K562 (cell line): ENCODE results near the gene ITPRIPL1. TPM values are rescaled to one million over a fixed set of nuclear protein-coding genes. Genes with fewer than 3 reads are reported as not detected.

Source experiments
- ATAC-seq: fragments of 200-7000 bp; cut with Tn5 transposase; 3 replicates; pipeline ENCODE4 v1.9.1; 2020; ENCODE audit warnings: moderate library complexity
- BruUV-seq: library from RNA; stranded (reverse); fragments of 400-500 nt; replicated peaks from 2 replicates; lab custom pipeline; 2021; lab: Mats Ljungman, UMichigan
- CTCF ChIA-PET: fragments of 300-600 bp; formaldehyde crosslinking; extraction: SDS; loops from one replicate; lab custom pipeline; 2021; ENCODE audit warnings: low intra/inter-chr PET ratio; lab: Yijun Ruan, JAX
- POLR2A ChIA-PET: fragments of 300-600, 350-650 bp; sonication (Branson Sonifier 250); formaldehyde crosslinking; extraction: SDS; loops from one replicate; lab custom pipeline; 2021; ENCODE audit warnings: antibody characterized with exemption, inconsistent platforms; lab: Yijun Ruan, JAX
- DNase-seq, 4 experiments: peaks; one replicate each; pipeline versions ENCODE4 v3.0.0 to v3.0.0-alpha.2; 2011 to 2018; ENCODE audit warnings: low spot score in 3 of 4, mixed read lengths in 3 of 4; ENCODE audit errors: extremely low read depth in 1 of 4
- FAIRE-seq: peaks from 2 replicates; lab custom pipeline; 2011; peaks lifted over from hg19 to GRCh38; lab: Jason Lieb, UNC
- H2AFZ ChIP-seq: 2 replicates; pipeline ENCODE4 v1.6.0; 2011; ENCODE audit warnings: low read depth, low read length, control low read depth, inconsistent platforms
- H3K27ac ChIP-seq: fragments of 200-600 bp; 3 replicates; pipeline ENCODE4 v1.8.0; 2011; ENCODE audit warnings: low read depth, mild to moderate bottlenecking, control low read depth, inconsistent platforms, low read length, moderate library complexity, mixed read lengths; ENCODE audit errors: extremely low read depth
- H3K27me3 ChIP-seq, 2 experiments: fragments of 300-600 bp in 1 of 2; 2 replicates in 1 of 2; 3 replicates in 1 of 2; pipeline versions ENCODE4 v1.6.0 to v1.8.0; 2011; ENCODE audit warnings: inconsistent platforms in 2 of 2, low read length in 2 of 2, mild to moderate bottlenecking in 1 of 2, mixed read lengths in 1 of 2, moderate library complexity in 1 of 2; ENCODE audit not compliant: control insufficient read depth in 2 of 2, insufficient read depth in 2 of 2
- H3K36me3 ChIP-seq: fragments of 300-600 bp; 3 replicates; pipeline ENCODE4 v1.8.0; 2011; ENCODE audit warnings: mild to moderate bottlenecking, low read length, inconsistent platforms; ENCODE audit not compliant: control insufficient read depth, insufficient read depth
- H3K4me1 ChIP-seq, 2 experiments: fragments of 200-600 bp in 1 of 2; replicated peaks in 1 of 2; 2 replicates in 1 of 2; 3 replicates in 1 of 2; pipeline versions ENCODE4 v1.5.1 to v1.8.0; 2011; ENCODE audit warnings: inconsistent platforms in 2 of 2, low read length in 2 of 2, mild to moderate bottlenecking in 1 of 2, mixed read lengths in 1 of 2, moderate library complexity in 1 of 2; ENCODE audit not compliant: control insufficient read depth in 2 of 2, insufficient read depth in 2 of 2
- H3K4me2 ChIP-seq: 2 replicates; pipeline ENCODE4 v1.6.1; 2011; ENCODE audit warnings: low read length, control low read depth, inconsistent platforms, mixed read lengths; ENCODE audit not compliant: insufficient read depth
- H3K4me3 ChIP-seq: fragments of 200-600 bp; sonication (generic), shearing (Covaris generic); 2 replicates; pipeline ENCODE4 v1.5.1; 2016; ENCODE audit warnings: control low read depth, inconsistent platforms
- H3K79me2 ChIP-seq: fragments of 200-600 bp; 3 replicates; pipeline ENCODE4 v1.8.0; 2011; ENCODE audit warnings: low read length, inconsistent platforms; ENCODE audit not compliant: control insufficient read depth, insufficient read depth
- H3K9ac ChIP-seq, 2 experiments: 2 replicates each; pipeline versions ENCODE4 v1.6.0 to v1.6.1; 2011; ENCODE audit warnings: low read depth in 2 of 2, low read length in 2 of 2, control low read depth in 1 of 2, inconsistent platforms in 1 of 2, mild to moderate bottlenecking in 1 of 2, mixed read lengths in 1 of 2; ENCODE audit not compliant: insufficient read depth in 1 of 2
- H3K9me1 ChIP-seq: one replicate; pipeline ENCODE4 v1.6.0; 2011; ENCODE audit warnings: inconsistent platforms, mild to moderate bottlenecking, low read length, moderate library complexity; ENCODE audit not compliant: control insufficient read depth, insufficient read depth
- H3K9me3 ChIP-seq: replicated peaks from 2 replicates; pipeline ENCODE4 v1.5.1; 2011; ENCODE audit warnings: low read depth, low read length, inconsistent platforms; ENCODE audit not compliant: control insufficient read depth, insufficient read depth
- H4K20me1 ChIP-seq: replicated peaks from 2 replicates; pipeline ENCODE4 v1.6.1; 2011; ENCODE audit warnings: low read length, inconsistent platforms, mixed read lengths; ENCODE audit not compliant: control insufficient read depth, insufficient read depth
- BHLHE40 ChIP-seq: IDR thresholded peaks from 2 replicates; pipeline ENCODE4 v1.6.1; 2011; ENCODE audit warnings: low read length, improper control_type of control experiment
- CHD1 ChIP-seq: fragments of 200-600 bp; sonication (generic); IDR thresholded peaks from one replicate; pipeline ENCODE4 v1.6.1; 2012; ENCODE audit warnings: mild to moderate bottlenecking, moderate library complexity, low read length, inconsistent platforms
- FOXJ2 ChIP-seq: fragments of 200-800 bp; sonication (Bioruptor generic); IDR thresholded peaks from 2 replicates; pipeline ENCODE4 v1.6.1; 2016; ENCODE audit warnings: missing genetic modification characterization, missing compliant biosample characterization
- HDAC2 ChIP-seq: fragments of 450-650 bp; IDR thresholded peaks from 2 replicates; pipeline ENCODE4 v1.6.1; 2016; ENCODE audit warnings: mild to moderate bottlenecking
- RBM22 ChIP-seq: fragments of 200-400 bp; formaldehyde crosslinking; IDR thresholded peaks from 2 replicates; pipeline ENCODE4 v1.6.1; 2018; ENCODE audit warnings: low read length, low read depth; ENCODE audit not compliant: poor library complexity, severe bottlenecking
- RBM39 ChIP-seq: fragments of 200-400 bp; formaldehyde crosslinking; optimal IDR thresholded peaks from 2 replicates; pipeline ENCODE3; 2018; ENCODE audit warnings: low read depth, low read length
- RUNX1 ChIP-seq: sonication (generic); IDR thresholded peaks from 2 replicates; pipeline ENCODE4 v1.6.1; 2016; ENCODE audit warnings: antibody characterized with exemption, low read depth
- SNRNP70 ChIP-seq: fragments of 200-400 bp; formaldehyde crosslinking; optimal IDR thresholded peaks from 2 replicates; pipeline ENCODE3; 2017; ENCODE audit warnings: low read depth, low read length
- ZC3H4 ChIP-seq: sonication (generic); formaldehyde crosslinking; IDR thresholded peaks from 2 replicates; pipeline ENCODE4 v1.9.0; 2021; ENCODE audit warnings: missing genetic modification reagents, borderline replicate concordance
- ZEB2 ChIP-seq: fragments of 450-650 bp; IDR thresholded peaks from 2 replicates; pipeline ENCODE4 v1.6.1; 2016
- ZNF134 ChIP-seq: fragments of 250-450 bp; sonication (Bioruptor Pico); conservative IDR thresholded peaks from 2 replicates; pipeline ENCODE4 v1.4.0; 2020
- ZNF507 ChIP-seq: conservative IDR thresholded peaks from 2 replicates; pipeline ENCODE4 v1.6.1; 2017; ENCODE audit warnings: missing genetic modification characterization, missing compliant biosample characterization
- WGBS: fragments of 100-300 bp; shearing (Covaris generic); methylation state at CpG from one replicate; pipeline ENCODE4 v1.1.6; 2016; ENCODE audit warnings: low coverage, mixed read lengths; ENCODE audit not compliant: insufficient coverage; ENCODE audit errors: missing lambda C conversion rate; 5-methylcytosine and 5-hydroxymethylcytosine counted together
- in situ Hi-C: fragments of 300-500 bp; cut with MboI; formaldehyde crosslinking; loops from 4 replicates; pipeline ENCODE4 v1.15.0; 2018; ENCODE audit warnings: inconsistent platforms, mixed read lengths
- intact Hi-C: fragments of 100-400 bp; cut with micrococcal nuclease; formaldehyde crosslinking; loops from 2 replicates; pipeline ENCODE4 v1.14.2; 2022
- polyA plus RNA-seq, 8 experiments: library from polyadenylated mRNA; depleted of rRNA in 4 of 8; stranded (reverse) in 5 of 8; unstranded in 3 of 8; fragments of >200 nt; fragmentation: Nextera tagmentation in 2 of 8; fragmentation: Illumina TruSeq in 1 of 8; extraction: Ambion mirVana in 2 of 8; extraction: Trizol in 1 of 8; gene quantifications; 2 replicates each; pipeline versions ENCODE4 v1.2.1 to v1.2.3, GENCODE V29; 2011 to 2014; ENCODE audit warnings: inconsistent platforms in 1 of 8, missing spikeins in 1 of 8
- total RNA-seq, 7 experiments: library from RNA; depleted of rRNA in 6 of 7; stranded (reverse); fragments of >200 nt in 6 of 7; fragmentation: Illumina TruSeq in 2 of 7; extraction: Trizol in 2 of 7; gene quantifications; 2 replicates each; pipeline versions ENCODE4 v1.2.1 to v1.2.3, GENCODE V29; 2011 to 2021; ENCODE audit warnings: low replicate concordance in 1 of 7

ITPRIPL1 gene
- total and polyA plus RNA-seq, 9 of the 15 experiments (the other 6 are each of a cell fraction or from before 2014, with no cell fraction given) = 0.99 to 9.0 (median 6.4) TPM

DNA sequence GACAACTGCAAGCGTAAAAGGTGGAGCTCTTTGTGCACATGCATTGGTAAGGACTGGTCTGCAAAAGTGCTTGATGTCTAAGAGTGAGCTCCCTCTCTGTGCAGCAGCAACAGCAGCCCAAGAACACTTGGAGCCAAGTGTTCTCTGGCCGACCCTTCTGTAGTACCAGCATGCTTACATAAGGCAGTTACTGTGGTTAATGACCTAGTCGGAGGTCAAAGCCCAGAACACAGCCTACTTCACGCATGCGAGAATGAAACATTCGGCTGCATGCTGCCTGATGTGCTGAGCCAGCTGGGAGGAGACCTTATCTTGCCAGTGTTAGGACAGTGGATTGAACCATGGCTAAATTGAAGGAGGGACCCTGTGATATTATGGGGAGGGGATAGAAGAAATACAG, 31.8 kb downstream of the ITPRIPL1 start:
- Histone ChIP-seq H3K9me3 (no peaks in the 10 kb centered on the region), H3K9ac (no peak overlapping the region), H3K4me1 (peaks cover 8 to 11% of the 10 kb centered on the region in 2 experiments; a peak in 3 of 5 replicates), H3K4me3 (no peak overlapping the region), H3K27ac (no peak overlapping the region), H3K27me3 (no peaks in the 10 kb centered on the region), H3K36me3 (peaks cover 94% of the 10 kb centered on the region), H4K20me1 (no peaks in the 10 kb centered on the region), H3K4me2 (no peak overlapping the region), H2AFZ (no peak overlapping the region), H3K79me2 (no peaks in the 10 kb centered on the region), H3K9me1 (no peaks in the 10 kb centered on the region)
- in situ Hi-C loops = no loop called here
- BruUV-seq = no TSS peak
- intact Hi-C loops = no loop called here
- no peak for ATAC-seq
- no peak for DNase-seq
- TF ChIP-seq CHD1 (no peak), BHLHE40 (no peak)
- FAIRE-seq = peak; percentile 35
- WGBS = 95% methylated on average over 6 of the region's 6 CpGs
- ChIA-PET POLR2A (interaction anchor here (0.6 to 1.1 kb wide), 3 partner anchors 12 to 62 kb away, joined by 3 read pairs; no protein-coding TSS in a partner anchor), CTCF (no interaction called here)

DNA sequence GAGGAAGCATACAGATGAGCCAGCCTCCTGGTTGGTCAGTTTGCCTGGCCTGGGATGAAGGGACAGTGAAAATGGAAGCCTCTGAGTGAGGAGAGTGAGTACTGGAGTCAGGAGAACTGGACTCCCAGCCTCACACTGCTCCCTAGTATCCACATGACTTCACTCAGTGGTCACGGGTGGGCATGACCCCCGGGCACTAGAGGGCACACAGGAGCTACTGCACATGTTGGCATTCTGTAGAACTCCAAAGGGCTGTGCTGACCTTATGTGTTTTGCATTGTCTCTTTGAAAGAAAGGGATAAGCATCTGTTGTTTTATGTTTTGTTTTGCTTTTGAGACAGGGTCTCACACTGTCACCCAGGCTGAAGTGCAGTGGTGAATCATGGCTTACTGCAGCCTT, 34.2 kb downstream of the ITPRIPL1 start:
- Histone ChIP-seq H3K4me2 (no peak overlapping the region), H4K20me1 (no peaks in the 10 kb centered on the region), H3K9ac (no peak overlapping the region), H3K9me3 (no peaks in the 10 kb centered on the region), H3K27me3 (no peaks in the 10 kb centered on the region), H3K9me1 (no peaks in the 10 kb centered on the region), H2AFZ (no peak overlapping the region), H3K4me3 (no peak overlapping the region), H3K4me1 (no peaks in the 10 kb centered on the region), H3K27ac (no peak overlapping the region), H3K36me3 (peaks cover 94% of the 10 kb centered on the region), H3K79me2 (no peaks in the 10 kb centered on the region)
- in situ Hi-C loops (no loop called here), intact Hi-C loops (no loop called here)
- FAIRE-seq = no peak
- CTCF ChIA-PET = no interaction called here
- no peak for ATAC-seq
- WGBS = 100% methylated on average over 2 of the region's 2 CpGs
- no TSS peak for BruUV-seq
- no peak for DNase-seq
- POLR2A ChIA-PET = no interaction called here
- no peak for TF ChIP-seq RBM39
- no peak for TF ChIP-seq RBM22
- TF ChIP-seq HDAC2 = no peak
- no peak for TF ChIP-seq ZC3H4 (CRISPR knock-in tag)
- no peak for TF ChIP-seq ZNF134 (CRISPR knock-in tag)
- TF ChIP-seq RUNX1 = no peak
- TF ChIP-seq ZEB2 = no peak
- no peak for TF ChIP-seq FOXJ2 (tag)
- TF ChIP-seq ZNF507 (tag) = no peak
- TF ChIP-seq SNRNP70 = no peak
